ENCODE data around the gene LEFTY2.
"Not testable (repeated sequence)": the region's sequence is repeated elsewhere in the genome, so short reads cannot be mapped to it uniquely, and the experiment has no call there.

The LEFTY2 gene

DNA sequence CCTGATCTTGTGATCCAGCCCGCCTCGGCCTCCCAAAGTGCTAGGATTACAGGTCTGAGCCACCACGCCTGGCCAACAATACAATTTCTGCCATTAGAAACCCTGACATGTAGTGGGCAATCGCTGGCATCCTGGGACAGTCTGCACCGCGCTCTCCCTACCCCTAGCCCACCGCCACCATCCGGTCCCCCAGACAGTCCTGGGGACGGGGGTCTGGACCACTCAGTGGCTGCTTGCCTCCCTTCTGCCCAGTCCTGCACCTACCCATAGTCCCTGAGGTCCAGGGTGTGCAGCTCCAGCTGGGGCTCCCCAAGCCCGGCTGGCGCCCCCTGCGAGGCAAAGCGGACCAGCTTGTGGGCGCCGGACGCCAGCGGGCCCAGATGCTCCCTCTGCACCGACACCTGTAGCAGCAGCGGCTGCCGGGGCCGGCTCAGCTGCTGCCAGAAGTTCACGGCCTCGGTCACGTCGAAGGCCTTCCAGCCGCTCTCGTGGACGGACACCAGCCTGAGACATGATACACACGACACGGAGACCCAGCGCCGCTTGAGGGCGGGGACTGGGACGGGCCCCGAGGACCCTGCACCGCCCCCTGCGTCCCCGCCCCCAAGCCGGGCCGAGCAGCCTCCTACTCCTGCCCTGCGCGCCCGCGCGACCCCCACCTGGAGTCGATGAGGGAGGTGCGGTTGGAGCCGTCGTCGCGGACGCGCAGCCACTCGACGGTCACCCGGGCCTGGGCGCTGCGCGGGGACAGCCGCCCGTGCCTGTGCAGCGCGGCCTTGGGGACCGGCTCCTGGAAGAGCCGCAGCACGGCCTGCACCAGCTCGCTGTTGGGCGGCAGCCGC lies 1.7 kb downstream of the LEFTY2 start:
- not testable (repeated sequence) for H3K27ac ChIP-seq (ENCODE audit: low read depth, low read length); H4K91ac ChIP-seq (ENCODE audit: low read depth, low read length); H2BK5ac ChIP-seq (ENCODE audit: low read depth, low read length, poor library complexity); H3K36me3 ChIP-seq (ENCODE audit: control insufficient read depth in 1 of 2, insufficient read depth in 2 of 2, low read length in 2 of 2); H2BK120ac ChIP-seq (ENCODE audit: insufficient read depth, low read length, poor library complexity); H3K18ac ChIP-seq (ENCODE audit: low read length); H2AK5ac ChIP-seq (ENCODE audit: low read length); DNase-seq; H3K9me3 ChIP-seq (ENCODE audit: insufficient read depth, low read depth, low read length); H2BK12ac ChIP-seq (ENCODE audit: low read length); H3K9ac ChIP-seq (ENCODE audit: low read length); H3K4me3 ChIP-seq (ENCODE audit: low read depth, low read length); H3K79me1 ChIP-seq (ENCODE audit: low read length); H3K23ac ChIP-seq (ENCODE audit: low read length); H4K12ac ChIP-seq (ENCODE audit: low read depth, low read length); H3K27me3 ChIP-seq (ENCODE audit: insufficient read depth, low read length); H3K14ac ChIP-seq (ENCODE audit: low read length); H3K79me2 ChIP-seq (ENCODE audit: control insufficient read depth, insufficient read depth, low read length, poor library complexity); H4K8ac ChIP-seq (ENCODE audit: low read depth, low read length); H3K4ac ChIP-seq (ENCODE audit: low read depth, low read length)
- WGBS (ENCODE audit: extremely low coverage, insufficient coverage, insufficient read length), result no CpG with 5 or more reads among the region's 69 CpGs
- Histone ChIP-seq H3K4me2 (ENCODE audit: low read length) (peak overlapping the region; percentile 54), H3K4me1 (ENCODE audit: control insufficient read depth in 1 of 2, insufficient read depth in 2 of 2, low read length in 2 of 2) (peaks cover 3 to 12% of the 10 kb centered on the region in 2 experiments), H2AFZ (ENCODE audit: insufficient read depth, low read length, poor library complexity) (peak overlapping the region; percentile 24)

DNA sequence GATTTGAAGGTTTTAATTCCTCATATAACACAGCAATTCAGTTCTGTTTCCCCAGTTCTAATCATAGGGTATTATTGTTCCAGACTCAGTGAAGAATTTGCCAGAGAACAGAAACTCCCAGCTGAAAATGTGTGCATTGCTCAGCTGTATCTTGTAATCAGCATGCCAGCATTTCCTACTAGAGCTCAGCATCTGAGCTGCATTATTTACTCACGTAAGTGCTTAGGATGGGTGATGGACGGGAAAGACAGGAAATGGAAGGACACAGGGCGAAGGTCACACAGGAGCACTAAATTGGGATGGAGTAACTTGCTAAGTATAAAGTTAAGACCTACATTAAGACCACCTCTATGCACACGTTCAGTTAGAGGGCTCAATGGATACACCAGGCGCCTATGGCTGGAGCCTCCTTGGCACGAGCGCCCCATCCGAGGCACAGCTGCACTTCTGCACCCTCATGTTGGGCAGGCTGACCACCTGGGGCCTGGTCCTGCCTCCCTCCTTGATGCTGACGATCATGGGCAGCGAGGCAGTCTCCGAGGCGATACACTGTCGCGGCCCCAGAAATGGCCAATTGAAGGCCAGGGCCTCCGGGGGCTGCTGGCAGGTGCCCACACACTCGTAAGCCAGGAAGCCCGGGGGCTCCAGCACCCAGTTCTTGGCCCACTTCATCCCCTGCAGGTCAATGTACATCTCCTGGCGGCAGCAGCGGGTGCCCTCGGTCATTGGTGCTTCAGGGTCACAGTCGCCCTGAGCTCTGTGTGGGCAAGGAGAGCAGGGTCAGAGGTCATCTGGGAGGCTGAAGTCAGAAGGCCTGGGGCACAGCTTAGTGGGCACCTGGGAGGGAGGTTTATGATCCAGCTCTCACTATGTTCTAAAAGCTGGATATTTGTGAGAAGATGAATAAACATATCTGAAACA lies 3.7 kb downstream of the LEFTY2 start:
- H2AK5ac ChIP-seq (ENCODE audit: low read length), result no peak overlapping the region
- no peak overlapping the region for H3K9ac ChIP-seq (ENCODE audit: low read length)
- peaks cover 3 to 12% of the 10 kb centered on the region in 2 experiments for H3K4me1 ChIP-seq (ENCODE audit: control insufficient read depth in 1 of 2, insufficient read depth in 2 of 2, low read length in 2 of 2)
- H2AFZ ChIP-seq (ENCODE audit: insufficient read depth, low read length, poor library complexity), result no peak overlapping the region
- H2BK5ac ChIP-seq (ENCODE audit: low read depth, low read length, poor library complexity), result no peak overlapping the region
- no peaks in the 10 kb centered on the region for H3K79me2 ChIP-seq (ENCODE audit: control insufficient read depth, insufficient read depth, low read length, poor library complexity)
- H3K36me3 ChIP-seq (ENCODE audit: control insufficient read depth in 1 of 2, insufficient read depth in 2 of 2, low read length in 2 of 2), result no peaks in the 10 kb centered on the region
- H3K27ac ChIP-seq (ENCODE audit: low read depth, low read length), result no peak overlapping the region
- H3K18ac ChIP-seq (ENCODE audit: low read length), result no peak overlapping the region
- DNase-seq, result peak in 1 of 2 donors; percentile 17
- no peaks in the 10 kb centered on the region for H3K79me1 ChIP-seq (ENCODE audit: low read length)
- H3K23ac ChIP-seq (ENCODE audit: low read length), result no peak overlapping the region
- no peak overlapping the region for H3K4ac ChIP-seq (ENCODE audit: low read depth, low read length)
- no peak overlapping the region for H4K8ac ChIP-seq (ENCODE audit: low read depth, low read length)
- H3K4me3 ChIP-seq (ENCODE audit: low read depth, low read length), result no peak overlapping the region
- no peak overlapping the region for H4K12ac ChIP-seq (ENCODE audit: low read depth, low read length)
- H3K9me3 ChIP-seq (ENCODE audit: insufficient read depth, low read depth, low read length), result no peaks in the 10 kb centered on the region
- H3K14ac ChIP-seq (ENCODE audit: low read length), result no peak overlapping the region
- no peak overlapping the region for H3K4me2 ChIP-seq (ENCODE audit: low read length)
- no CpG with 5 or more reads among the region's 21 CpGs for WGBS (ENCODE audit: extremely low coverage, insufficient coverage, insufficient read length)
- H4K91ac ChIP-seq (ENCODE audit: low read depth, low read length), result no peak overlapping the region
- no peaks in the 10 kb centered on the region for H3K27me3 ChIP-seq (ENCODE audit: insufficient read depth, low read length)
- H2BK12ac ChIP-seq (ENCODE audit: low read length), result no peak overlapping the region
- no peak overlapping the region for H2BK120ac ChIP-seq (ENCODE audit: insufficient read depth, low read length, poor library complexity)

DNA sequence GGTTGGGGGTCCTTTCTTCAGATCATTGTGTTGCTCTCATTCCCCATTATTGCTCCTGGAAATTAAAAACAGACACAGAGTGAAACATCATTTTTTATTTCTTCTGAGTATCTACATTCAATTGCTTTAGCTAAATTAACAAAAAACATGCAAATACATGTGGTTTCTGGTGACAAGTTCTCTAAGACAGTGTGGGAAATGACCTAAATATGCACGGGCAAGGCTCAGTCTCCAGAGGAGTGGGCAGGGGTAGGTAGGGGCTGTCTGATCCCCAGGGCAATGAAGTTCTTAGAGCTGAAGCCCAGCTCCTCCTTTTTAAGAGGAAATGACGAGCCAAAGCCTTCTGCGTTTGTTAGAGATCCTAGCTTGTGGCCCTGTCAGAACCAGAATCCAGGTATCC lies 4.5 kb downstream of the LEFTY2 start:
- Histone ChIP-seq H2AFZ (ENCODE audit: insufficient read depth, low read length, poor library complexity) (no peak overlapping the region), H3K4me1 (ENCODE audit: control insufficient read depth in 1 of 2, insufficient read depth in 2 of 2, low read length in 2 of 2) (peaks cover under 1 to 8% of the 10 kb centered on the region in 2 experiments), H3K4me3 (ENCODE audit: low read depth, low read length) (no peak overlapping the region), H3K9ac (ENCODE audit: low read length) (no peak overlapping the region), H3K27me3 (ENCODE audit: insufficient read depth, low read length) (no peaks in the 10 kb centered on the region), H3K79me1 (ENCODE audit: low read length) (no peaks in the 10 kb centered on the region), H3K18ac (ENCODE audit: low read length) (no peak overlapping the region), H2BK12ac (ENCODE audit: low read length) (no peak overlapping the region), H3K14ac (ENCODE audit: low read length) (no peak overlapping the region), H3K27ac (ENCODE audit: low read depth, low read length) (no peak overlapping the region), H4K8ac (ENCODE audit: low read depth, low read length) (no peak overlapping the region), H4K12ac (ENCODE audit: low read depth, low read length) (no peak overlapping the region), H2BK120ac (ENCODE audit: insufficient read depth, low read length, poor library complexity) (no peak overlapping the region), H2AK5ac (ENCODE audit: low read length) (no peak overlapping the region), H3K9me3 (ENCODE audit: insufficient read depth, low read depth, low read length) (no peaks in the 10 kb centered on the region), H2BK5ac (ENCODE audit: low read depth, low read length, poor library complexity) (no peak overlapping the region), H3K4ac (ENCODE audit: low read depth, low read length) (no peak overlapping the region), H3K79me2 (ENCODE audit: control insufficient read depth, insufficient read depth, low read length, poor library complexity) (no peaks in the 10 kb centered on the region), H3K4me2 (ENCODE audit: low read length) (no peak overlapping the region), H4K91ac (ENCODE audit: low read depth, low read length) (no peak overlapping the region), H3K23ac (ENCODE audit: low read length) (no peak overlapping the region), H3K36me3 (ENCODE audit: control insufficient read depth in 1 of 2, insufficient read depth in 2 of 2, low read length in 2 of 2) (no peaks in the 10 kb centered on the region)
- no peak for DNase-seq
- no CpG with 5 or more reads among the region's 3 CpGs for WGBS (ENCODE audit: extremely low coverage, insufficient coverage, insufficient read length)

DNA sequence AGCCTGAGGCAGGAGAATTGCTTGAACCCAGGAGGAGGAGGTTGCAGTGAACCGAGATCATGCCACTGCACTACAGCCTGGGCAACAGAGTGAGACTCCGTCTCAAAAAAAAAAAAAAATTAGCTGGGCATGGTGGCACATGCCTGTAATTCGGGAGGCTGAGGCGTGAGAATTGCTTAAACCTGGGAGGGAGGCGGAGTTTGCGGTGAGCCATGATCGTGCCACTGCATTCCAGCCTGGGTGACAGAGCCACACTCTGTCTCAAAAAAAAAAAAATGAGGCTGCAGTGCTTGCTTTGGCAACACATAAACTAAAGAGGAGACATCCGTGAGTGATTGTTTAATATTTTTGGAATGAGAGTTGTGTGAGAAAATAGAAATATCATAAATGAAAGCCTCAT lies 4.9 kb downstream of the LEFTY2 start:
- H3K27ac ChIP-seq (ENCODE audit: low read depth, low read length); H2AK5ac ChIP-seq (ENCODE audit: low read length); H3K4me2 ChIP-seq (ENCODE audit: low read length); DNase-seq; H3K27me3 ChIP-seq (ENCODE audit: insufficient read depth, low read length); H3K9ac ChIP-seq (ENCODE audit: low read length); H3K4me1 ChIP-seq (ENCODE audit: control insufficient read depth in 1 of 2, insufficient read depth in 2 of 2, low read length in 2 of 2); H2BK12ac ChIP-seq (ENCODE audit: low read length); H4K91ac ChIP-seq (ENCODE audit: low read depth, low read length); H3K79me1 ChIP-seq (ENCODE audit: low read length); H3K14ac ChIP-seq (ENCODE audit: low read length); H4K12ac ChIP-seq (ENCODE audit: low read depth, low read length); H2BK5ac ChIP-seq (ENCODE audit: low read depth, low read length, poor library complexity); H3K4me3 ChIP-seq (ENCODE audit: low read depth, low read length); H3K4ac ChIP-seq (ENCODE audit: low read depth, low read length); H3K36me3 ChIP-seq (ENCODE audit: control insufficient read depth in 1 of 2, insufficient read depth in 2 of 2, low read length in 2 of 2); H3K79me2 ChIP-seq (ENCODE audit: control insufficient read depth, insufficient read depth, low read length, poor library complexity); H3K9me3 ChIP-seq (ENCODE audit: insufficient read depth, low read depth, low read length); H4K8ac ChIP-seq (ENCODE audit: low read depth, low read length); H3K23ac ChIP-seq (ENCODE audit: low read length); H3K18ac ChIP-seq (ENCODE audit: low read length); H2AFZ ChIP-seq (ENCODE audit: insufficient read depth, low read length, poor library complexity); H2BK120ac ChIP-seq (ENCODE audit: insufficient read depth, low read length, poor library complexity): not testable (repeated sequence)
- WGBS (ENCODE audit: extremely low coverage, insufficient coverage, insufficient read length), result no CpG with 5 or more reads among the region's 8 CpGs
